ENCODE measurements around the gene FTCD.

FTCD gene

DNA sequence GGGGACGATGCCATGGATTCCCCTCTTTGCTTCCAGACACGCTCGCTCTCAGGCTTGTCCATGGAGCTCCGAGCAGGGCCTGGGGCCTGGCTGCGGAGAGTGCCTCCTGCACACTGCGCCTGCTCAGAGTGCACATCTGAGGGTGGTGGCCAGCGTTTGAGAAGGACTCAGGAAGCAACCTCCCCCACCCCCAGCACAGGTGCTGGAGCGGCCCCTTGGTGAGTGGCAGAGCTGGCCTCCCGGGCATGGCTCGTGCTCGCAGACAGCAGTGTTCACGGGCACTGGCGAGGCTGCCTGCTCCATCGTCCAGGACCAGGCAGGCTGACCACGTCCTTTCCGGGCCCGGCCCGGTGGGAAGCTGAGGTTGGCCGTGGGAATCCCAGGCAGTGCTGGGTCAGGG lies 26.1 kb upstream of the FTCD start:
- TF ChIP-seq, protein P1, sequence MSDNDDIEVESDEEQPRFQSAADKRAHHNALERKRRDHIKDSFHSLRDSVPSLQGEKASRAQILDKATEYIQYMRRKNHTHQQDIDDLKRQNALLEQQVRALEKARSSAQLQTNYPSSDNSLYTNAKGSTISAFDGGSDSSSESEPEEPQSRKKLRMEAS (IDR thresholded peaks at IDR 0.05), result no peak
- no peak for TF ChIP-seq EP300 (IDR thresholded peaks at IDR 0.05; ENCODE audit: borderline replicate concordance)
- no peak for TF ChIP-seq RAD21 (IDR thresholded peaks at IDR 0.05; ENCODE audit: low read depth)
- TF ChIP-seq CREB1 (IDR thresholded peaks at IDR 0.05; ENCODE audit: low read depth), result no peak
- TF ChIP-seq YY1 (IDR thresholded peaks at IDR 0.05; ENCODE audit: low read depth), result no peak

DNA sequence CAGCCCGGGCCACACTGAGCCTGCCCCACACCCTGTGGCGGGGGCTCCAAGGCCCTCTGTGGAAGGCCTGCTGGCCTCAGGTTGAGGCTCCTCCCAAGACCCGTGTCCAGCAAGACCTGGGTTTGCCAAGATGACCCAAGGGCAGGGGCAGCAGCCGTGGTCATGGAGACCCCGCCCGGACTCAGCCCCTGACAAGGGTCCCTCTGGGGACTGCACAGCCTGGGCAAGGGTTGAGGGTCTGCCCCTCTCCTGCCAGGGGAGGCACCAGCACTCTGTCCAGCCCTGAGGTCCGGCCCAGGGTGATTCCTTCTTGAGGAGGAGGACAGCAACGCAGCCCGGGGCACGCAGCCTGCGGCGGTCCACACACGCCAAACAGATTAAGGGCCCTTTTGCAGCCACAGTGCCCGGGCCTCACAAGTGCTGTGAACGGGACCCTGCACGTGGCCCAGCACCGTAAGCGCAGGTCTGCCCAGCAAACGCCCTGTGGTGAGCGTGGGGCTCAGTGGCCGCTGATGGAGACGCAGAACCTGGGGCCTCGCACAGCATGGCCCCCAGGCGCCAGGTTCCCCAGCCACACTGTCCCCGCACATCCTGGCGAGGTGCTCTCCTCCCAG lies 25.5 kb upstream of the FTCD start:
- TF ChIP-seq, protein P2, sequence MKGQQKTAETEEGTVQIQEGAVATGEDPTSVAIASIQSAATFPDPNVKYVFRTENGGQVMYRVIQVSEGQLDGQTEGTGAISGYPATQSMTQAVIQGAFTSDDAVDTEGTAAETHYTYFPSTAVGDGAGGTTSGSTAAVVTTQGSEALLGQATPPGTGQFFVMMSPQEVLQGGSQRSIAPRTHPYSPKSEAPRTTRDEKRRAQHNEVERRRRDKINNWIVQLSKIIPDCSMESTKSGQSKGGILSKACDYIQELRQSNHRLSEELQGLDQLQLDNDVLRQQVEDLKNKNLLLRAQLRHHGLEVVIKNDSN (IDR thresholded peaks at IDR 0.05), result no peak
- TF ChIP-seq TAF1 (IDR thresholded peaks at IDR 0.05; ENCODE audit: low read depth) (no peak), ZBTB7A (IDR thresholded peaks at IDR 0.05; ENCODE audit: low read depth) (no peak), EGR1 (IDR thresholded peaks at IDR 0.05) (no peak), RAD21 (IDR thresholded peaks at IDR 0.05; ENCODE audit: low read depth) (no peak), EP300 (IDR thresholded peaks at IDR 0.05; ENCODE audit: borderline replicate concordance) (no peak), TEAD4 (IDR thresholded peaks at IDR 0.05) (no peak), FOXM1 (IDR thresholded peaks at IDR 0.05; ENCODE audit: borderline replicate concordance, low read depth) (no peak), CEBPB (IDR thresholded peaks at IDR 0.05) (no peak), TCF12 (IDR thresholded peaks at IDR 0.05; ENCODE audit: low read depth) (no peak), NFIC (IDR thresholded peaks at IDR 0.05) (no peak), YY1 (IDR thresholded peaks at IDR 0.05; ENCODE audit: low read depth) (no peak)
- TF ChIP-seq, protein P3, sequence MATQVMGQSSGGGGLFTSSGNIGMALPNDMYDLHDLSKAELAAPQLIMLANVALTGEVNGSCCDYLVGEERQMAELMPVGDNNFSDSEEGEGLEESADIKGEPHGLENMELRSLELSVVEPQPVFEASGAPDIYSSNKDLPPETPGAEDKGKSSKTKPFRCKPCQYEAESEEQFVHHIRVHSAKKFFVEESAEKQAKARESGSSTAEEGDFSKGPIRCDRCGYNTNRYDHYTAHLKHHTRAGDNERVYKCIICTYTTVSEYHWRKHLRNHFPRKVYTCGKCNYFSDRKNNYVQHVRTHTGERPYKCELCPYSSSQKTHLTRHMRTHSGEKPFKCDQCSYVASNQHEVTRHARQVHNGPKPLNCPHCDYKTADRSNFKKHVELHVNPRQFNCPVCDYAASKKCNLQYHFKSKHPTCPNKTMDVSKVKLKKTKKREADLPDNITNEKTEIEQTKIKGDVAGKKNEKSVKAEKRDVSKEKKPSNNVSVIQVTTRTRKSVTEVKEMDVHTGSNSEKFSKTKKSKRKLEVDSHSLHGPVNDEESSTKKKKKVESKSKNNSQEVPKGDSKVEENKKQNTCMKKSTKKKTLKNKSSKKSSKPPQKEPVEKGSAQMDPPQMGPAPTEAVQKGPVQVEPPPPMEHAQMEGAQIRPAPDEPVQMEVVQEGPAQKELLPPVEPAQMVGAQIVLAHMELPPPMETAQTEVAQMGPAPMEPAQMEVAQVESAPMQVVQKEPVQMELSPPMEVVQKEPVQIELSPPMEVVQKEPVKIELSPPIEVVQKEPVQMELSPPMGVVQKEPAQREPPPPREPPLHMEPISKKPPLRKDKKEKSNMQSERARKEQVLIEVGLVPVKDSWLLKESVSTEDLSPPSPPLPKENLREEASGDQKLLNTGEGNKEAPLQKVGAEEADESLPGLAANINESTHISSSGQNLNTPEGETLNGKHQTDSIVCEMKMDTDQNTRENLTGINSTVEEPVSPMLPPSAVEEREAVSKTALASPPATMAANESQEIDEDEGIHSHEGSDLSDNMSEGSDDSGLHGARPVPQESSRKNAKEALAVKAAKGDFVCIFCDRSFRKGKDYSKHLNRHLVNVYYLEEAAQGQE (IDR thresholded peaks at IDR 0.05; ENCODE audit: low read depth), result no peak

DNA sequence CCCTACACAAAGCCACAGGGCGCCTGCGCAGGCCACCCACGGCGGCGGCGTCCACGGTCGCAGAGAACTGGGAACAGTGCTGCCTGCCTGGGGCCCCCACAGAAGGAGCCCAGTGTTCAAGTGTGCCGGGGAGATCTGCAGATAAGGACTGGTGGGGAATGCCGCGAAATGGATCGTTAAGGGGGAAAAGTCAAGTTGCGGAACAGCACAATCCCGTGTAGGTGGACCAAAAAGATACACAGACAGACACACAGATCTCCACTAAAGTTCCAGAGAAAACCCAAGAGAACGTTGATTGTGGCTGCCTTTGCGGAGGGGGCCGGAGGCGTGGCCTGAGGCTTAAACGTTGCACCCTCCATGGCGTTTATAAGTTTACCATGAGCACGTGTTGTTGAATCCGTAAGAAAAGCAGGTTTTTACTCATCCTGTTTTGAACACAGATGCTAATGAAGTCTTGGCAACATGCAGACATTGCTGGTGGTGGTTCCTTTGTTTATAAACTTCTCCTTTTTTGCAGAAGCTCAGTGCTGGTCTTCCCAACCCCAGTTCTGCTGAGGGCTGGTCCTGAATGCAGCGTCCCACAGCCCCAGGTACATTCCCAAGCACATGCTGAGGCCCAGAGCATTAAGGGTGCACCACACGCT lies 24.8 kb upstream of the FTCD start:
- TF ChIP-seq ZBTB7A (IDR thresholded peaks at IDR 0.05; ENCODE audit: low read depth) (no peak), TAF1 (IDR thresholded peaks at IDR 0.05; ENCODE audit: low read depth) (no peak), NFIC (IDR thresholded peaks at IDR 0.05) (no peak), FOXM1 (IDR thresholded peaks at IDR 0.05; ENCODE audit: borderline replicate concordance, low read depth) (no peak), EGR1 (IDR thresholded peaks at IDR 0.05) (no peak), RAD21 (IDR thresholded peaks at IDR 0.05; ENCODE audit: low read depth) (no peak), CREB1 (IDR thresholded peaks at IDR 0.05; ENCODE audit: low read depth) (no peak), TEAD4 (IDR thresholded peaks at IDR 0.05) (no peak), TCF12 (IDR thresholded peaks at IDR 0.05; ENCODE audit: low read depth) (no peak)
- TF ChIP-seq, protein P1 (IDR thresholded peaks at IDR 0.05), result no peak
- TF ChIP-seq, protein P2 (IDR thresholded peaks at IDR 0.05), result no peak

DNA sequence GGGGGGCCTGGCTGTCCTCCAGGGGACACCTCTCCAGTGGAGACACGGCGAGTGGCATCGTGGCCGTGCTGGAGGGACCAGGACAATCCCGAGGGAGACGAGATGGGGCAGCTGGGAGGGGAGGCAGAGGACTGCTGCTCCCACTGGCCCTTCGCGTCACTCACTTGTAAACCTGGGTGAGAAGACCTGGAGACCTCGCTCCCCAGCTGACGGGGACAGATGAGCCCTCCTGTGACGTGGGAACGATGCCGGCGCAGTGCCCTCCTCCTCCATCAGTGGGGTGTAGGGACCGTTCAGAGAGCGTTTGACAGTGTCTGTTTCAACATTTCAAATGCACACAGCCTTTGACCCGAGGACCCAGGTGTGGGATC lies 24.3 kb upstream of the FTCD start:
- no peak for TF ChIP-seq FOXM1 (IDR thresholded peaks at IDR 0.05; ENCODE audit: borderline replicate concordance, low read depth)
- TF ChIP-seq TCF12 (IDR thresholded peaks at IDR 0.05; ENCODE audit: low read depth), result no peak
- TF ChIP-seq CEBPB (IDR thresholded peaks at IDR 0.05), result no peak
- no peak for TF ChIP-seq CREB1 (IDR thresholded peaks at IDR 0.05; ENCODE audit: low read depth)
- no peak for TF ChIP-seq EGR1 (IDR thresholded peaks at IDR 0.05)
- TF ChIP-seq EP300 (IDR thresholded peaks at IDR 0.05; ENCODE audit: borderline replicate concordance), result no peak
- TF ChIP-seq, protein P3 (IDR thresholded peaks at IDR 0.05; ENCODE audit: low read depth), result no peak
- no peak for TF ChIP-seq NFIC (IDR thresholded peaks at IDR 0.05)
- TF ChIP-seq TAF1 (IDR thresholded peaks at IDR 0.05; ENCODE audit: low read depth), result no peak
- TF ChIP-seq TEAD4 (IDR thresholded peaks at IDR 0.05), result no peak
- TF ChIP-seq, protein P2 (IDR thresholded peaks at IDR 0.05), result no peak
- TF ChIP-seq YY1 (IDR thresholded peaks at IDR 0.05; ENCODE audit: low read depth), result no peak
- TF ChIP-seq, protein P1 (IDR thresholded peaks at IDR 0.05), result no peak
- TF ChIP-seq ZBTB7A (IDR thresholded peaks at IDR 0.05; ENCODE audit: low read depth), result no peak

DNA sequence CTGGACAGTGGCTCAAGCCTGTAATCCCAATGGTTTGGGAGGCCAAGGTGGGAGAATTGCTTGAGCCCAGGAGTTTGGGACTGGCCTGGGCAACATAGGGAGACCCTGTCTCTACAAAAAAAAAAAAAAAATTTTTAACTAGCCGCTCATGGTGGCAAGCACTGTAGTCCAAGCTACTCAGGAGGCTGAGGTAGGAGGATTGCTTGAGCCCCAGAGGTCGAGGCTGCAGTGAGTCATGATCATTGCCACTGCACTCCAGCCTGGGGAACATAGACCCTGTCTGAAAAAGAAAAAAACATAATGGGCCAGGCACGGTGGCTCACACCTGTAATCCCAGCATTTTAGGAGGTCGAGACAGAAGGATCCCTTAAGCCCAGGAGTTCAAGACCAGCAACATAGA lies 23.6 kb upstream of the FTCD start:
- TF ChIP-seq RAD21 (IDR thresholded peaks at IDR 0.05; ENCODE audit: low read depth), result no peak
- no peak for TF ChIP-seq ZBTB7A (IDR thresholded peaks at IDR 0.05; ENCODE audit: low read depth)
- no peak for TF ChIP-seq FOXM1 (IDR thresholded peaks at IDR 0.05; ENCODE audit: borderline replicate concordance, low read depth)
- no peak for TF ChIP-seq CEBPB (IDR thresholded peaks at IDR 0.05)
- TF ChIP-seq CREB1 (IDR thresholded peaks at IDR 0.05; ENCODE audit: low read depth), result no peak
- TF ChIP-seq NFIC (IDR thresholded peaks at IDR 0.05), result no peak
- no peak for TF ChIP-seq YY1 (IDR thresholded peaks at IDR 0.05; ENCODE audit: low read depth)
- TF ChIP-seq, protein P2 (IDR thresholded peaks at IDR 0.05), result no peak
- TF ChIP-seq EP300 (IDR thresholded peaks at IDR 0.05; ENCODE audit: borderline replicate concordance), result no peak
- no peak for TF ChIP-seq TCF12 (IDR thresholded peaks at IDR 0.05; ENCODE audit: low read depth)
- TF ChIP-seq, protein P3 (IDR thresholded peaks at IDR 0.05; ENCODE audit: low read depth), result no peak
- no peak for TF ChIP-seq EGR1 (IDR thresholded peaks at IDR 0.05)
- no peak for TF ChIP-seq TAF1 (IDR thresholded peaks at IDR 0.05; ENCODE audit: low read depth)
